Raji (cell line): Measurements from ENCODE around the gene AFF1.

Source experiments
- POLR2A ChIP-seq: IDR thresholded peaks from 2 replicates; pipeline ENCODE4 v1.6.1; 2011; ENCODE audit warnings: low read depth, low read length, control low read depth; ENCODE audit not compliant: insufficient read depth

Gene AFF1, protein sequence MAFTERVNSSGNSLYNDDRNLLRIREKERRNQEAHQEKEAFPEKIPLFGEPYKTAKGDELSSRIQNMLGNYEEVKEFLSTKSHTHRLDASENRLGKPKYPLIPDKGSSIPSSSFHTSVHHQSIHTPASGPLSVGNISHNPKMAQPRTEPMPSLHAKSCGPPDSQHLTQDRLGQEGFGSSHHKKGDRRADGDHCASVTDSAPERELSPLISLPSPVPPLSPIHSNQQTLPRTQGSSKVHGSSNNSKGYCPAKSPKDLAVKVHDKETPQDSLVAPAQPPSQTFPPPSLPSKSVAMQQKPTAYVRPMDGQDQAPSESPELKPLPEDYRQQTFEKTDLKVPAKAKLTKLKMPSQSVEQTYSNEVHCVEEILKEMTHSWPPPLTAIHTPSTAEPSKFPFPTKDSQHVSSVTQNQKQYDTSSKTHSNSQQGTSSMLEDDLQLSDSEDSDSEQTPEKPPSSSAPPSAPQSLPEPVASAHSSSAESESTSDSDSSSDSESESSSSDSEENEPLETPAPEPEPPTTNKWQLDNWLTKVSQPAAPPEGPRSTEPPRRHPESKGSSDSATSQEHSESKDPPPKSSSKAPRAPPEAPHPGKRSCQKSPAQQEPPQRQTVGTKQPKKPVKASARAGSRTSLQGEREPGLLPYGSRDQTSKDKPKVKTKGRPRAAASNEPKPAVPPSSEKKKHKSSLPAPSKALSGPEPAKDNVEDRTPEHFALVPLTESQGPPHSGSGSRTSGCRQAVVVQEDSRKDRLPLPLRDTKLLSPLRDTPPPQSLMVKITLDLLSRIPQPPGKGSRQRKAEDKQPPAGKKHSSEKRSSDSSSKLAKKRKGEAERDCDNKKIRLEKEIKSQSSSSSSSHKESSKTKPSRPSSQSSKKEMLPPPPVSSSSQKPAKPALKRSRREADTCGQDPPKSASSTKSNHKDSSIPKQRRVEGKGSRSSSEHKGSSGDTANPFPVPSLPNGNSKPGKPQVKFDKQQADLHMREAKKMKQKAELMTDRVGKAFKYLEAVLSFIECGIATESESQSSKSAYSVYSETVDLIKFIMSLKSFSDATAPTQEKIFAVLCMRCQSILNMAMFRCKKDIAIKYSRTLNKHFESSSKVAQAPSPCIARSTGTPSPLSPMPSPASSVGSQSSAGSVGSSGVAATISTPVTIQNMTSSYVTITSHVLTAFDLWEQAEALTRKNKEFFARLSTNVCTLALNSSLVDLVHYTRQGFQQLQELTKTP

DNA sequence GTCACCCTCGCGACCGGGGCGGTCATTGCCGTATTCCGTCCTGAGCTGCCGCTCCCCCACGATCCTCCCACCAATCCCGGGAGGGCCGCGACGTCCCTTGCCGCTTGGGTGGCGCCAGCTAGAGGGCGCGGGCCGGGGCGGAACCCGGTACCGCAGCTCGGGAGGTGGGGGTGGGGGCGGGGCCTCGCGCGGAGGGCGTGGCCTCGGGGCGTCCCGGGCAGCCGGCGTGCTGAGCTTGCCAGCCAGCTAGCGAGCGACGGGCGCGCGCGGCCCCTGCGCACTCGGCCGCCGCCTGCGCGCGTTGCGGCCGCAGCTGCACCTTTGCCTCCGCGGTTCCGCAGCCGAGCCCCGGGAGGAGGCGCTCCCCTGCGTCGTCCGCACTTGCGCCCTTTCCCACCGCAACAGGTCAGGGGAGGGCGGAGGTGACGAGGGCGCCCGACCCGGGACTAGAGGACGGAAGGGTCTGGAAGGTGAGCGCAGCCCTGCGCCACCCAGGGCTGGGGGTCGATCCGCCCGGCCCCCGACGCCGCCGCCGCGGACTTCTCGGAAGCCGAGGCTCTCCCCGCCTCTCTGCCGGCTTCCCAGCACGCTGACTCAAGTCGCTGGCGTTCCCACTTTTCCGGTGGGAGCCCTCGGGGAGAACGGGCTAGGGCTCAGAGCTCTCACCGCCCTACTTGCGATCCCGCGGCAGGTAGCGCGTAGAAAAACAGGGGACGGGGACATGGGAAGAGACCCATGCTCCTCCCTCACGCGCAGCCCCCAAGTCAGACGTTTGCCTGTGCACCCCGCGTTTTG lies at the start of gene AFF1:
TSS of gene AFF1 (plus strand) at position 241 of the 795 bp plus-strand sequence. CDS start 13,523 bp downstream, outside the sequence.
- TF ChIP-seq POLR2A = peak; percentile 40; the same call in 1 of the 2 replicates

DNA sequence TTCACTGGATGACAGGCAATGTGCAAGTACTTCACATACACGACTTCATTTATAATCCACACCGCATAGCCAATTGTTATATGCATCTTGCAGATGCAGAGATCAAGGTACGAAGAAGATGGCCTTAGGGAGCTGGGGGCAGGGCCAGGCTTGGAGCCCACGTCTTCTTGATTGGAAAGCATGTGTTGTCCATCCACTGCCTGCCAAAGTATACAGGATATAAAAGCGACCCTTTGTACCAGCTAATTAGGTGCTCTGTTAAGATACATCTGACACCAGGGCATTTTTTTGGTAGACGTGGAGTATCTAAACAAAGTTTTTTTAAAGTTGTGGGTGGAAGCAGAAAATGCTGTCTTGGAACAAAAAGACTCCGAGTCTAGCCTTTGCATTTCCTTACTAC lies 44.0 kb upstream of the AFF1 start:
- no peak for TF ChIP-seq POLR2A

DNA sequence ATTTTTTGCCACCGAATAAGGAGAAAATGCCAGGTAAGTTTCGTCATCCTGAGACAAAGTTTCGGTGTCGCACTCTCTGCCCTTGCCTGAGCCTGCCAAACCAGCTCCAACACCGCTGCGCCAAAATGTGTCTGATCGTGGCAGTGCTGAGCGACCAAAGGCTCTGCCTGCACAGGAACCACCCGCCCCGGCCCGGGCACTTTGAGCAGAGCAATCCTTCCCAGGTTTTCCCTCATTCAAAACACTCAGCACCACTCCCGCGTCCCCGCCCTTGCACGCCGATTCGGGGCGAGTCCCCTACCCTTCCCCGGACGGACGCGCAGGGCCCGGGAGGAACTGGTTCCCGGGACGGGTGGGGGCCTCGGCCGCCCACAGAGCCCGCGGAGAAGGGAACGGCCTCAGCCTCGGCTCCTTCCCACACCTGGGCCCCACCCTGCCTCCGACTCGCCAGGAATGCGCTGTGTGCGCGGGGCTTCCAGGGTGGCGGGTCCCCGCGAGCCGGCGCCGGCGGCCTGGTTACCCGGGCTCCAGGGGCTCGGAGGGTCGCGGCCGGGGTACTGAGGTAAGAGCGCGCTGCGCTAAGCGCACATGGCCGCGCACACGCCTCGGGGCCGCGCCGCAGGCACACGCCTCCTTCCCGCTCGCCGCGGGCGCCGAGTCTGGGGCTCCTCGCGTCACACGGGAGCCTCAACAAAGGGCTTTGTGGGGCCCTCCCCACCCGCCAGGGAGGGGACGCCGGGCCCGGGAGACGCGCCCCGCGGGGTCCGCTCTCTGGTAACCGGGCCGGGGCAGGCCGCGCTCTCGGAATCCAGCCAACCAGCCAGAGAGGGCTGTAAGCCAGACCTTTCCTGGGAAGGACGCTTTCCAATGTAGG lies 42.8 kb upstream of the AFF1 start, which contains the start of gene C4orf36:
TSS of gene C4orf36 (minus strand) at position 661 of the 874 bp plus-strand sequence. CDS start 902 bp downstream, outside the sequence.
- no peak for TF ChIP-seq POLR2A

DNA sequence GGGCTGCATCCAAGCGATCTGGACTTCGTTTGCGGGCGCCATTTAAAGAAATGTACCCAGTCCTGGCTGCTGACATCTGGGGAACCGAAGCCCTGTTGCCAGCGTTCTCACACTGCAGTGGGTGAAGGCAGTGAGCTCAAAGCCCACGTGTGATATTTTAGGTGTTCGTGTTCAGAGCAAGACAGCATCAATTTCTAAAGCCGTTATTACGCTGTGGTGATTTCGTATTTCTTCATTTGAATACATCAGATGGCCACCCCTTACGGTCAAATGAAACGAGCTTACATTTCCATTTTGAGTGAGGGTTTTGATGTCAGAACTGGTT lies 42.2 kb upstream of the AFF1 start:
- no peak for TF ChIP-seq POLR2A

DNA sequence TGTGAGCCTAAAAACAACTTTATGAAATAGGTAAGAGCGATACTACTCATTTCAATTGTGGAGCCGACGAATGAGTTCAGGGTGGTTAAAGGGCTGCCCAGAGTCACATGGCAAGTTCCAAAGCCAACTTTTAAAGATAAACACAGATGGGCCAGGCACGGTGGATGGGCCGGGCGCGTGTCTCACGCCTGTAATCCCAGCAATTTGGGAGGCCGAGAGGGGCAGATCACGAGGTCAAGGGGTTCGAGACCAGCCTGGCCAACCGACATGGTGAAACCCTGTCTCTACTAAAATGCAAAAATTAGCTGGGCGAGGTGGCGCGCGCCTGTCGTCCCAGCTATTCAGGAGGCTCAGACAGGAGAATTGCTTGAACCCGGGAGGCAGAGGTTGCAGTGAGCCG lies 41.7 kb upstream of the AFF1 start:
- TF ChIP-seq POLR2A = no peak

DNA sequence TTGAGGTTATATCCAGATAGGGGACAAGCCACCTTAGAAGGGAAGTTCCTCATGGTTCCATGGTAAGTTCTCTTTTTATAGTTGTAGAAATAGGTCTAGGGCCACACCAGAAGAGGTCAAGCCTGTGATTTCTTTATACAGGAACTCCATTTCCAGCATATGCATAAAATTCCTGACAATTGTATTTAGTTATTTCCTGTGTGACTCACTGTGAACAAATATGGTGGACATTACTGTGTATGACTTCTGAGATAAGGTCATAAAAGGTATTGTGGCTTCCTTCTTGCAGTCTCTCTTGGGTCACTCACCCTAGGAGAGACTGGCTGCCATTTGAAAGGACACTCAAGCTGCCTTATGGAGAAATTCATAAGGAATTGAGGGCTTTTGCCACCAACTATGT lies 40.4 kb upstream of the AFF1 start:
- TF ChIP-seq POLR2A = no peak

DNA sequence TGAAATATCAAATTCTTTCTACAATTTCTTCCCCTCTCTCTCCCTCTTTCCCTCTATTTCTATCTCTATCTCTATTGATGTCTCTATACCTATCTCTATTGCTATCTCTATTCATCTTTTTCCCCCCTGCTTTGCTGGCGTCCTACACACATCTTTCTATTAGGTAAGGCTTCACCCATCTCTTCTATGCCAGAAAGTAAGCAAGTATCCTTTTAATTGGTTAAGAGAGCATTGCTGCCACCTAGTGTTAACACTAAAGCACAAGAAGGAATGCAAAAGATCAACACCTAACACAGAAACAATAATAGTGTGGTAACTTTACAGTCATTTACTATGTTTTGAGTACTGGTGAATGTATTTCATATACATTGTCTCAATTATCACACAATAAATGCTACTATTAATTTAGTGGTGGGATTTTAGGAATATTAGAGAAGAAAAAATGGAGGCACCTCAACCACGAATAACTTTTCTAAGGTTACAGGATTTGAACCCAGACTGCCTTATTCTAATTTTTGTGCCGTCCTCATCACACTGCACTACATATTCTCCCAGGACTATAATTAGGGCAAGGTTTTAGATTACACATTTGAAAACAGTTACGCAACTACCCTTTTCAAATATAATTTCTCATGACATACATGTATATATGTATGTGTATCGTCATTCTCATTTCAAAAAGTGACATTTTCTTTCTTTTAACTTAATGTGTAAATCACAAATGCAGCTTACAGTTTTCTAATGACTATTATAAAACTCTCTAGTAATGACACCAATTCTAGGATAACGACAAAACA lies 38.9 kb upstream of the AFF1 start:
- TF ChIP-seq POLR2A = no peak

DNA sequence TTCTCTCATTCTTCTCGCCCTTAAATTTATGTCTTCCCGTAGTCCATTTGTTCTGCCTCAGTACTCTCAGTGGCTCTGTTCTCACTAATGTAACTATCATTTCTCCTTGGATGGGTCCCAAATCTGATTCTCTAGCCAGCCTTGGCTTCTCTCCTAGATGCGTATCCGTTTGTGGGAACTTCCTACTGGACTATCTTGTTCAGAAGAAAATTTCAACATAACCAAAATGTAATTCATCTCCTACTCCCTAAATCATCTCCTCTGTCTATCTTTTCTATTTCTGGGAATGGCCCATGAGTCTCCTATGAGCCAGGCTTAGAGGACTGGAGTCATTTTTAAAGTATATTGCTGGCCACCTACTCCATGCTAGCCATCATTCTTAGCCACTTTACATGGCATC lies 38.2 kb upstream of the AFF1 start:
- TF ChIP-seq POLR2A = no peak

DNA sequence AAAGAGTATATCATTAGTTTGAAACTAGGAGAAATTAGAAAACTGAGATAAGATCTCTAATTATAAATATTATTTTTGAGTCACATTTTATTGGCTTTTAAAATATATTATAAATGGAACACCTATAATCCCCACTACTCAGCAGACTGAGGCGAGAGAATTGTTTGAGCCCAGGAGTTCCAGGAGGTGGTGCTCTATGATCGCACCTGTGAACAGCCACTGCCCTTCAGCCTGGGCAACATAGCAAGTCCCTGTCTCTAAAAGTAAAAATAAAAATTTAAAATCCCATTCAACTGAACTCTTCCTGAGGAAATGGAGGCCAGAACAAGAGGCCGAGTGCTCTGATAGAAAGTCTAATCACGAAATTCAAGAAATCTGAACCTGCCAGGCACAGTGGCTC lies 36.2 kb upstream of the AFF1 start:
- no peak for TF ChIP-seq POLR2A

DNA sequence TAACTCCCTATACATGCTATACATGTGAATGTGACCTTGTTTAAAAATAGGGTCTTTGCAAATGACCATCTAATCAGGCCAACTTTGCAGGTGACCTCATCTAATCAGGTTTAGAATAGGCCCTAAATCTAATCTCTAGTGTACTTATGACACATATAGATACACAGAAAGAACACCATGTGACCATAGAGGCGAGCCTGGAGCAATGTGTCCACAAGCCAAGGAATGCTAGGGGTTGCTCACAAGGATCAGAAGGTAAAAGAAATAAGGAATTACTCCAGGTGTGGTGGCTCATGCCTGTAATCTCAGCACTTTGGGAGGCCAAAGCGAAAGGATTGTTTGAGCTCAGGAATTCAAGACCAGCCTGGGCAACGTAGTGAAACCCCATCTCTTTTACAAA lies 32.9 kb upstream of the AFF1 start:
- TF ChIP-seq POLR2A = no peak

DNA sequence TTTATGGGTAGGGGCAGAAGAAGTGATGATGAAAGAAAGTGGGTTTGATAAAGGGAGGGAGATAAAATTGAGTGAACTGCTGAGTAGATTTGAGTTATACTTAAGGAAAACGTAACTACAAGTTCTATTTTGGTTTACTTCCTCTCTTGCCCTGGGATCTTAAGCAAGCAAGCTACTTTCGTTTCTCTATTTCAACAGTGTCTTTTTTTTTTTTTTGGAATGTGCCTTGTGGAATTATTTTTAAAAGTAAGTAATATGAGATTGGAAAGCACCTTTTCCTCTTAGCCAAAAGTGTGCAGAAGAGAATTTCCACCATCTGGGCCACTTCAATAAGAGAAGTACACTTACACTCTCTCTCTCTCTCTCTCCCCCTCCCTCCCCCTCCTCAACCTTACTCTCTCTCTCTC lies 26.6 kb upstream of the AFF1 start:
- TF ChIP-seq POLR2A = no peak

DNA sequence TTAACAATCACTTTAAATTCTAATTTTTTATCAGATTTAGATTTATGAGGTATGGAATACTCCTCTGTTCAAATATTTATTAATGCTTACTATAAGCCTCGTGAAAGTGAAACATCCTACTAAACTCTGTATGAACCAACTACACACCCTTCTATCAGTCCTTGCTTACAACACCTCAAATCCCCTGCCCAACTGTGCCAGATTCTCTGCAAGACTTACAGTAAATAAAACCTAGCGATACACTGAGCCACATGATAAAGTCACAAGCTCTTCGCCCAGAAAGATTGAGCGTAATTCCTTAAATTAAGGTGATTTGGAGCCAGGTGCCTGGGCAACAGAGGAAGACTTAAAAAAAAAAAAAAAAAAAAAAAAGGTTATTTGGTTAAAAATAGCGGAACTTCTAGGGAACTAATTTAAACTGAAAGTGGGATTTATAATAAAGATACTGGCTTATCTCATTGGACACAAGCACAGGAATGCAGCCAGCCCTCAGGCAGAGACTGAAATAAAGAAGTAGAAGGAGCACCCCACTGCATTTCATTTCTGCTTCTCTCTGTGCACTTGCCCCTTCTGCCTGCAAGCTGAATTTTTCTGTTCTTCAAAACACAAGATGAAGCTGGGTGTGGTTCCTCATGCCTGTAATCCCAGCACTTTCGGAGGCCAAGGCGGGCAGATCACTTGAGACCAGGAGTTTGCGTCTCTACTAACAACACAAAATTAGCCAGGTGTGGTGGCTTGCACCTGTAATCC lies 25.1 kb upstream of the AFF1 start:
- no peak for TF ChIP-seq POLR2A
